Activated gamma-delta T cell treated with anti-CD3 and anti-CD28 coated beads, Interleukin-2, amount 50 U/mL, for 16 hours (primary cell): ENCODE data around the gene SLC35F5.
A peak's percentile ranks its signal among the peaks of the same experiment; 100 is the strongest.
"Not testable (repeated sequence)": the region's sequence is repeated elsewhere in the genome, so short reads cannot be mapped to it uniquely, and the experiment has no call there.

Experiments
- DNase-seq: peaks from one replicate; pipeline ENCODE4 v3.0.0-alpha.2; 2020; ENCODE audit warnings: low read depth

Gene SLC35F5

GRCh38 chr2:113755035-113755834, 1.2 kb downstream of the SLC35F5 start:
- DNase-seq = no peak

GRCh38 chr2:113754160-113754559, 2.3 kb downstream of the SLC35F5 start:
- no peak for DNase-seq

GRCh38 chr2:113750385-113750784, 6.1 kb downstream of the SLC35F5 start:
- DNase-seq = no peak

- DNase-seq = no peak
Observed at GRCh38 chr2:113741091-113741490, 15.4 kb downstream of the SLC35F5 start.

- no peak for DNase-seq
Observed at GRCh38 chr2:113739849-113740248, 16.6 kb downstream of the SLC35F5 start.

GRCh38 chr2:113734185-113734584, 22.3 kb downstream of the SLC35F5 start:
- no peak for DNase-seq

- DNase-seq = no peak
Observed at GRCh38 chr2:113724010-113724409, 32.4 kb downstream of the SLC35F5 start.

- DNase-seq = no peak
Observed at GRCh38 chr2:113723411-113723810, 33.0 kb downstream of the SLC35F5 start.

GRCh38 chr2:113720167-113720566, 36.3 kb downstream of the SLC35F5 start:
- DNase-seq = no peak

GRCh38 chr2:113716291-113716690, 40.2 kb downstream of the SLC35F5 start:
- no peak for DNase-seq

GRCh38 chr2:113712941-113713340, 43.5 kb downstream of the SLC35F5 start:
- no peak for DNase-seq

- no peak for DNase-seq
Observed at GRCh38 chr2:113711851-113712250, 44.6 kb downstream of the SLC35F5 start.

GRCh38 chr2:113709022-113709421, 47.4 kb downstream of the SLC35F5 start:
- DNase-seq = no peak

GRCh38 chr2:113707106-113707505, 49.3 kb downstream of the SLC35F5 start:
- DNase-seq = no peak

- no peak for DNase-seq
Observed at GRCh38 chr2:113705982-113706523, 50.4 kb downstream of the SLC35F5 start.

GRCh38 chr2:113704300-113704993, 52.0 kb downstream of the SLC35F5 start:
- DNase-seq = not testable (repeated sequence)

- DNase-seq = no peak
Observed at GRCh38 chr2:113703386-113704299, 52.8 kb downstream of the SLC35F5 start.

- DNase-seq = peak; percentile 14
Observed at GRCh38 chr2:113700186-113700841, 56.1 kb downstream of the SLC35F5 start.

- DNase-seq = no peak
Observed at GRCh38 chr2:113698892-113699447, 57.5 kb downstream of the SLC35F5 start.

GRCh38 chr2:113698251-113698650, 58.2 kb downstream of the SLC35F5 start:
- DNase-seq = not testable (repeated sequence)

- DNase-seq = no peak
Observed at GRCh38 chr2:113697516-113697915, 58.9 kb downstream of the SLC35F5 start.
